Sigmoid colon (tissue), 7 donors: ENCODE measurements around the gene MZT2A. TPM values are rescaled to one million over a fixed set of nuclear protein-coding genes. Genes with fewer than 3 reads are reported as not detected.
"Not testable (repeated sequence)": the region's sequence is repeated elsewhere in the genome, so short reads cannot be mapped to it uniquely, and the experiment has no call there.

Source experiments
- DNase-seq: peaks from one replicate; pipeline ENCODE4 v3.0.0-alpha.2; 2019
- H3K27ac ChIP-seq, 4 donors: fragments of 200-600 bp; sonication (generic); one replicate each; pipeline ENCODE4 v1.5.1; 2016 to 2019; ENCODE audit warnings: mild to moderate bottlenecking in 1 of 4
- H3K27me3 ChIP-seq, 3 donors: fragments of 200-600 bp; sonication (generic); one replicate each; pipeline ENCODE4 v1.5.1; 2019; ENCODE audit warnings: mild to moderate bottlenecking in 1 of 3
- H3K36me3 ChIP-seq, 4 donors: fragments of 200-600 bp; sonication (generic); one replicate each; pipeline ENCODE4 v1.5.1; 2016 to 2019
- H3K4me1 ChIP-seq, 4 donors: fragments of 200-600 bp; sonication (generic); one replicate each; pipeline ENCODE4 v1.5.1; 2017 to 2019
- H3K4me3 ChIP-seq, 4 donors: fragments of 200-600 bp; sonication (generic); one replicate each; pipeline ENCODE4 v1.5.1; 2017 to 2019; ENCODE audit warnings: mild to moderate bottlenecking in 2 of 4, moderate library complexity in 1 of 4
- H3K9me3 ChIP-seq, 4 donors: fragments of 200-600 bp in 3 of 4; sonication (generic) in 3 of 4; one replicate each; pipeline versions ENCODE4 v1.5.1 to v1.6.1; 2013 to 2019
- WGBS, 2 donors: extraction: QIAGEN DNeasy Blood & Tissue Kit; methylation state at CpG; one replicate each; pipeline ENCODE4 v1.1.7; 2013; 5-methylcytosine and 5-hydroxymethylcytosine counted together
- intact Hi-C: fragments of 100-400 bp; cut with DNase I; formaldehyde crosslinking; loops from one replicate; pipeline ENCODE4 v1.15.1; 2023
- polyA plus RNA-seq, 3 donors: library from polyadenylated mRNA; stranded (reverse); fragments of 200-250 nt; gene quantifications; one replicate each; pipeline ENCODE4 v1.2.3, GENCODE V29; 2013
- total RNA-seq, 4 donors: library from RNA; depleted of rRNA; stranded (reverse); fragments of >200 nt; gene quantifications; one replicate each; pipeline ENCODE4 v1.1.0, GENCODE V29; 2016
- donor health status: healthy with polysubstance abuse.
- donor health status: Bipolar disorder and iron deficiency.
- donor health status: healthy.

MZT2A gene
- total and polyA plus RNA-seq, 7 donors, result 69.7 to 166 (median 79.4) TPM

- not testable (repeated sequence) for H3K4me3 ChIP-seq, H3K9me3 ChIP-seq, H3K4me1 ChIP-seq, DNase-seq, H3K27me3 ChIP-seq, H3K27ac ChIP-seq
- WGBS, 2 donors, result 85 to 93% methylated on average over 11 of the region's 11 CpGs
- peaks cover 0 to 10% (median 0%) of the 10 kb centered on the region in 4 donors for H3K36me3 ChIP-seq
- intact Hi-C loops, result loop anchor here (10.0 kb wide), 1 partner anchor 1300 kb away; the partner anchor contains the start of genes MZT2B and SMPD4
These were observed 7.2 kb downstream of the MZT2A start for GRCh38 chr2:131484906-131485460.

- not testable (repeated sequence) for H3K27me3 ChIP-seq, DNase-seq, H3K4me3 ChIP-seq, H3K4me1 ChIP-seq, H3K27ac ChIP-seq, H3K9me3 ChIP-seq
- H3K36me3 ChIP-seq, result peaks cover 0 to 10% (median 0%) of the 10 kb centered on the region in 4 donors
- intact Hi-C loops, result loop anchor here (10.0 kb wide), 1 partner anchor 1299 kb away; the partner anchor contains the start of genes MZT2B and SMPD4
- WGBS, 2 donors, result 92 to 96% methylated on average over 23 to 24 of the region's 24 CpGs
These were observed 8.0 kb downstream of the MZT2A start for GRCh38 chr2:131483981-131484820.

DNA sequence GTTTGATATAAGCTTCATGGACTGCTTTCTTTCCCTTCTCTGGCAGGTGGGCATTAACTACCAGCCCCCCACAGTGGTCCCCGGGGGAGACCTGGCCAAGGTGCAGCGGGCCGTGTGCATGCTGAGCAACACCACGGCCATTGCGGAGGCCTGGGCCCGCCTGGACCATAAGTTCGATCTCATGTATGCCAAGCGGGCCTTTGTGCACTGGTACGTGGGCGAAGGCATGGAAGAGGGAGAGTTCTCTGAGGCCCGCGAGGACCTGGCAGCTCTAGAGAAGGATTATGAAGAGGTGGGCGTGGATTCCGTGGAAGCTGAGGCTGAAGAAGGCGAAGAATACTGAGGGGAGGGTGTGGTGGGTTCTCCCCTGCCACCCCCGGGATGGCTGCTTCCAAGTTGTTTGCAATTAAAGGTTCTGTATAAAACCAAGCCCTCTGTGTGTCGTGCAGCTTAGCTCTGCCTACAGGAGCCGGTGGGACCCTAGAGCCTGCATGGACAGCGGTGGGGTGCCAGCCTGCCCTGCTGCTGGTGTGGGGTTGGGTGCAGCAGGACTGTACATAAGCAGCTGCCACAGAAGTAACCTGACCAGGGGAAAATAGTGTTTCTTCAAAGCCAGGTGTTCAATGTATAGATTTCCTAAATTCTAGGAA lies 9.6 kb downstream of the MZT2A start:
- intact Hi-C loops, result loop anchor here (10.0 kb wide), 1 partner anchor 1298 kb away; the partner anchor contains the start of genes MZT2B and SMPD4
- not testable (repeated sequence) for H3K27ac ChIP-seq, DNase-seq, H3K4me3 ChIP-seq, H3K4me1 ChIP-seq, H3K9me3 ChIP-seq, H3K27me3 ChIP-seq
- H3K36me3 ChIP-seq, result peaks cover 0 to 10% (median 0%) of the 10 kb centered on the region in 4 donors
- WGBS, 2 donors, result 94 to 97% methylated on average over 19 of the region's 19 CpGs

DNA sequence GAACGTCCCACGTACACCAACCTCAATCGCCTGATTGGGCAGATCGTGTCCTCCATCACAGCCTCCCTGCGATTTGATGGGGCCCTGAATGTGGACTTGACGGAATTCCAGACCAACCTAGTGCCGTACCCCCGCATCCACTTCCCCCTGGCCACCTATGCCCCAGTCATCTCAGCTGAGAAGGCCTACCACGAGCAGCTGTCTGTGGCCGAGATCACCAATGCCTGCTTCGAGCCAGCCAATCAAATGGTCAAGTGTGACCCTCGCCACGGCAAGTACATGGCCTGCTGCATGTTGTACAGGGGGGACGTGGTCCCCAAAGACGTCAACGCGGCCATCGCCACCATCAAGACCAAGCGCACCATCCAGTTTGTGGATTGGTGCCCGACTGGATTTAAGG lies 11.8 kb downstream of the MZT2A start:
- WGBS, 2 donors, result 98% methylated on average over 18 to 20 of the region's 20 CpGs
- H3K4me3 ChIP-seq, H3K4me1 ChIP-seq, DNase-seq, H3K27me3 ChIP-seq, H3K9me3 ChIP-seq, H3K27ac ChIP-seq: not testable (repeated sequence)
- peaks cover 0 to 10% (median 0%) of the 10 kb centered on the region in 4 donors for H3K36me3 ChIP-seq
- intact Hi-C loops, result loop anchor here (10.0 kb wide), 1 partner anchor 1296 kb away; the partner anchor contains the start of genes MZT2B and SMPD4

DNA sequence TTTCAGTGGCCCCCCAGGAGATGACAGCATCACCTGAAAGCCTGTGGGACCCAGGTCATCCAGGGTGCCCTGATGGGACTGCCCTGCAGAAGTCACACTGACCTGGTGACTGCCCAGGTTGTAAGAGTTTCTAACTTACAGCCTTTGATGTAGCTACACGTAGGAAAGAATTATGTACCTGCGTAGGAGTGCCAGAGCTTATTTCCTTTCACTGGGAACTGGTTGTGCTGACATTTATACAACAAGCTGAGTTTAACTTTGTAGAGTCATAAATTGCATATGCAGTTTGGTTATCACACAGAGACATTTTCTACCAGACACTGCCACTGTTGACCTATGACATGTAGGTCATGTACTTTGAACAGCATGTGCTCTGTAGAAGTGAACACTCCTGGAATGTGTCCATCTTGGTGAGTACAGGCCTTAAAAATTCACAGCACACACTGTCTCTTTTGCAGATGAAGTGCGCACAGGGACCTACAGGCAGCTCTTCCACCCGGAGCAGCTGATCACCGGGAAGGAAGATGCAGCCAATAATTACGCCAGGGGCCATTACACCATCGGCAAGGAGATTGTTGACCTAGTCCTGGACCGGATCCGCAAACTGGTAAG lies 13.2 kb downstream of the MZT2A start:
- H3K27ac ChIP-seq, intact Hi-C loops: not testable (repeated sequence)
- WGBS, 2 donors, result 91 to 93% methylated on average over 9 of the region's 9 CpGs

DNA sequence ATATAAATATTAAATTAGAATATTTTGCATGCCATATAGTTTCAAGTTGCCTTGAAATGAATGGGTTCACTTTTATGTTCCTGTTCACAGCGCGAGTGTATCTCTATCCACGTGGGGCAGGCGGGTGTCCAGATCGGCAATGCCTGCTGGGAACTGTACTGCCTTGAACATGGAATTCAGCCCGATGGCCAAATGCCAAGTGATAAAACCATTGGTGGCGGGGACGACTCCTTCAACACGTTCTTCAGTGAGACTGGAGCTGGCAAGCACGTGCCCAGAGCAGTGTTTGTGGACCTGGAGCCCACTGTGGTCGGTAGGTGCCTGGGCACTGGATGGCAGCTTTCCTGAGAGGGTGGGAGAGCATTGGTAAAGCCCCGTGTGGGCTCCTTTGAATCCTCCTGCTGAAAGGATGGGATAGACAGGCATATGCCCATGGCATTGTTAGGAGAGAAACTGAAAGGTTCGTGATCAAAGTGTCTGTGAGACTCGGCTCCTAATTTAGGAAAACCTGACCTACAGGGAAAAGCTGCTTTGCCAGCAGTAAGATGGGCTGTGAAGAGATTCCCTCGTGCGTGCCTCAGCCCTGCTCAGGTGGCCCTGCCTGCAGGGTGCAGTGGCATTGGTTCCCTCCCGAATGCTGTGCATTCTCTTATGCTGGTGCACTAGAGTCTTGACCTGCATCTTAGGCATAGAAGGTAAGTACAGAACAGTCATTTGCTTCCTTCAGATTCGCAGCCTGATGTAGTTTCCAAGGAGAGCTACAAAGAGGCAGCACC lies 13.9 kb downstream of the MZT2A start:
- H3K27ac ChIP-seq, H3K4me3 ChIP-seq, H3K27me3 ChIP-seq, intact Hi-C loops, H3K36me3 ChIP-seq, H3K4me1 ChIP-seq, DNase-seq, H3K9me3 ChIP-seq: not testable (repeated sequence)
- WGBS, 2 donors, result 89 to 95% methylated on average over 15 to 16 of the region's 18 CpGs

More for the DNA sequence above, 13.2 kb downstream of the MZT2A start:
- not testable (repeated sequence) for H3K27me3 ChIP-seq, H3K4me3 ChIP-seq, DNase-seq, H3K4me1 ChIP-seq, H3K9me3 ChIP-seq
- peaks cover 0 to 10% (median 0%) of the 10 kb centered on the region in 4 donors for H3K36me3 ChIP-seq

DNA sequence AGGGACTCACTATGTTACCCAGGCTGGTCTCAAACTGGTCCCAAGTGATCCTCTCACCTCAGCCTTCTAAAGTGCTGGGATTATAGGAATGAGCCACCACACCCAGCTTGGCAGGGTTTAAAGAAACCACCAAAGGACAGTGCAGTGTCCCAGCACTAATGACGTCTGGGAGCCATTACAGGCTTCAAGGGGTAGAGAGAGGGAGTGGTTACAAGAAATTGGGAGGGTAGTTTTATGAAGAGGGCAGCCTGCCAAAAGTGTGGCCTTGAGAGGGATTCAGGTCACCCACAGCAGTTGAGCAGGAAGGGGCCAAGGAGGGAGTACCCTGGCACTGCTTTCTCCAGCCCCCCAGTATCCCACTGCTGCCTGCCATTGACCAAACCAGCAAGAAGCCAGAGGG lies 15.0 kb downstream of the MZT2A start:
- DNase-seq, H3K4me3 ChIP-seq, H3K4me1 ChIP-seq, intact Hi-C loops, H3K36me3 ChIP-seq, H3K27ac ChIP-seq, H3K27me3 ChIP-seq, H3K9me3 ChIP-seq: not testable (repeated sequence)
- WGBS, 2 donors, result 21 to 71% methylated on average over 1 of the region's 1 CpG

GRCh38 chr2:131476363-131476762 lies 15.8 kb downstream of the MZT2A start:
- H3K27ac ChIP-seq, H3K36me3 ChIP-seq, DNase-seq, H3K4me3 ChIP-seq, H3K9me3 ChIP-seq, H3K27me3 ChIP-seq, H3K4me1 ChIP-seq, intact Hi-C loops: not testable (repeated sequence)
- 98% methylated on average over 25 of the region's 25 CpGs for WGBS, 2 donors
